H1 (cell line): ENCODE data around the gene TRIOBP. TPM values are rescaled to one million over a fixed set of nuclear protein-coding genes. Genes with fewer than 3 reads are reported as not detected.

Source experiments
- CTCF ChIA-PET: fragments of 300-600 bp; sonication (Branson Sonifier 250); formaldehyde crosslinking; loops from one replicate; lab custom pipeline; 2021; ENCODE audit not compliant: partially characterized antibody; lab: Charles Lee
- POLR2A ChIA-PET: fragments of 300-600 bp; sonication (Branson Sonifier 250); formaldehyde crosslinking; loops from one replicate; lab custom pipeline; 2021; ENCODE audit warnings: inconsistent platforms; ENCODE audit not compliant: partially characterized antibody; lab: Charles Lee
- DNase-seq, 2 experiments: peaks; one replicate each; pipeline versions ENCODE4 v3.0.0 to v3.0.0-alpha.2; 2010 to 2022; ENCODE audit warnings: low spot score in 2 of 2, low read depth in 1 of 2, mixed read lengths in 1 of 2
- FAIRE-seq: peaks from 2 replicates; lab custom pipeline; 2011; peaks lifted over from hg19 to GRCh38; lab: Jason Lieb, UNC
- H2AFZ ChIP-seq: 2 replicates; pipeline ENCODE4 v1.8.1; 2012; ENCODE audit warnings: low read length, inconsistent platforms
- H2AK5ac ChIP-seq: 2 replicates; pipeline ENCODE4 v1.6.1; 2013; ENCODE audit warnings: low read depth, low read length
- H2BK120ac ChIP-seq: replicated peaks from 2 replicates; pipeline ENCODE3; 2013; ENCODE audit warnings: low read depth, low read length, inconsistent platforms
- H2BK12ac ChIP-seq: 2 replicates; pipeline ENCODE4 v1.6.1; 2013; ENCODE audit warnings: low read depth, low read length
- H2BK15ac ChIP-seq: 2 replicates; pipeline ENCODE4 v1.6.1; 2013; ENCODE audit warnings: low read length
- H2BK20ac ChIP-seq: 2 replicates; pipeline ENCODE4 v1.6.1; 2013; ENCODE audit warnings: low read length
- H2BK5ac ChIP-seq: 2 replicates; pipeline ENCODE4 v1.6.1; 2013; ENCODE audit warnings: low read depth, low read length
- H3K14ac ChIP-seq: 2 replicates; pipeline ENCODE4 v1.6.1; 2013; ENCODE audit warnings: inconsistent platforms; ENCODE audit not compliant: insufficient read length
- H3K18ac ChIP-seq: 2 replicates; pipeline ENCODE4 v1.6.1; 2013; ENCODE audit warnings: low read length; ENCODE audit errors: extremely low read depth
- H3K23ac ChIP-seq: 2 replicates; pipeline ENCODE4 v1.6.1; 2013; ENCODE audit warnings: inconsistent platforms; ENCODE audit not compliant: insufficient read length
- H3K23me2 ChIP-seq: 2 replicates; pipeline ENCODE4 v1.6.1; 2013; ENCODE audit warnings: low read depth, low read length
- H3K27ac ChIP-seq: 2 replicates; pipeline ENCODE4 v1.6.1; 2011; ENCODE audit warnings: low read depth, low read length, inconsistent platforms
- H3K27me3 ChIP-seq, 4 experiments: replicated peaks in 1 of 4; 1 replicate in 1 of 4; 2 replicates in 3 of 4; pipeline versions ENCODE4 v1.6.1 to v1.8.1; 2011 to 2013; ENCODE audit warnings: low read length in 3 of 4, mild to moderate bottlenecking in 3 of 4, inconsistent platforms in 2 of 4, mixed read lengths in 2 of 4, moderate library complexity in 1 of 4; ENCODE audit not compliant: control insufficient read depth in 3 of 4, insufficient read depth in 3 of 4; ENCODE audit errors: extremely low read depth in 1 of 4
- H3K36me3 ChIP-seq, 4 experiments: 2 replicates each; pipeline versions ENCODE4 v1.6.1 to v1.8.1; 2011 to 2013; ENCODE audit warnings: mild to moderate bottlenecking in 4 of 4, low read length in 3 of 4, moderate library complexity in 2 of 4, control low read depth in 1 of 4, inconsistent platforms in 1 of 4; ENCODE audit not compliant: insufficient read depth in 4 of 4, control insufficient read depth in 2 of 4
- H3K4ac ChIP-seq: replicated peaks from 2 replicates; pipeline ENCODE3; 2013; ENCODE audit warnings: low read length, low read depth, mixed read lengths, inconsistent platforms; ENCODE audit not compliant: insufficient read length
- H3K4me1 ChIP-seq, 4 experiments: replicated peaks in 1 of 4; 1 replicate in 1 of 4; 2 replicates in 3 of 4; pipeline versions ENCODE4 v1.6.1 to v1.8.1; 2011 to 2013; ENCODE audit warnings: low read length in 3 of 4, inconsistent platforms in 2 of 4, mixed read lengths in 1 of 4; ENCODE audit not compliant: insufficient read depth in 4 of 4, control insufficient read depth in 3 of 4
- H3K4me2 ChIP-seq, 2 experiments: 2 replicates each; pipeline versions ENCODE4 v1.6.1 to v1.8.1; 2011 to 2013; ENCODE audit warnings: low read depth in 2 of 2, low read length in 2 of 2, control low read depth in 1 of 2, inconsistent platforms in 1 of 2, mild to moderate bottlenecking in 1 of 2; ENCODE audit not compliant: insufficient read depth in 1 of 2
- H3K4me3 ChIP-seq, 4 experiments: fragments of 200-600, 300-600 bp in 1 of 4; sonication (generic), shearing (Covaris generic), sonication (Bioruptor Twin) in 1 of 4; 2 replicates each; pipeline versions ENCODE4 v1.5.1 to v1.8.1; 2011 to 2016; ENCODE audit warnings: low read length in 4 of 4, low read depth in 3 of 4, control low read depth in 2 of 4, inconsistent platforms in 2 of 4, mild to moderate bottlenecking in 2 of 4, mixed read lengths in 1 of 4, moderate library complexity in 1 of 4; ENCODE audit not compliant: insufficient read depth in 2 of 4; ENCODE audit errors: extremely low read depth in 1 of 4
- H3K56ac ChIP-seq: replicated peaks from 2 replicates; pipeline ENCODE3; 2013; ENCODE audit warnings: low read depth, mild to moderate bottlenecking, mixed read lengths, low read length, inconsistent platforms; ENCODE audit not compliant: insufficient read length
- H3K79me1 ChIP-seq: 2 replicates; pipeline ENCODE4 v1.6.1; 2013; ENCODE audit warnings: low read depth, low read length, control low read depth
- H3K79me2 ChIP-seq, 2 experiments: 2 replicates each; pipeline versions ENCODE4 v1.6.1 to v1.8.1; 2012 to 2013; ENCODE audit warnings: low read length in 2 of 2, mild to moderate bottlenecking in 2 of 2, inconsistent platforms in 1 of 2; ENCODE audit not compliant: insufficient read depth in 2 of 2, control insufficient read depth in 1 of 2
- H3K9ac ChIP-seq, 4 experiments: replicated peaks in 1 of 4; 1 replicate in 1 of 4; 2 replicates in 3 of 4; pipeline versions ENCODE4 v1.6.1 to v1.8.1; 2011 to 2013; ENCODE audit warnings: low read depth in 3 of 4, low read length in 3 of 4, control low read depth in 2 of 4, mild to moderate bottlenecking in 2 of 4, moderate library complexity in 2 of 4, inconsistent platforms in 1 of 4; ENCODE audit errors: extremely low read depth in 1 of 4
- H3K9me3 ChIP-seq, 2 experiments: 2 replicates each; pipeline versions ENCODE4 v1.6.1 to v1.8.1; 2012 to 2013; ENCODE audit warnings: mild to moderate bottlenecking in 2 of 2, moderate library complexity in 2 of 2, control low read depth in 1 of 2, inconsistent platforms in 1 of 2, low read depth in 1 of 2, low read length in 1 of 2, mixed read lengths in 1 of 2; ENCODE audit not compliant: insufficient read depth in 2 of 2
- H4K20me1 ChIP-seq, 2 experiments: replicated peaks in 1 of 2; 2 replicates each; pipeline versions ENCODE3 to v1.8.1; 2011 to 2013; ENCODE audit warnings: inconsistent platforms in 2 of 2, low read length in 2 of 2, mild to moderate bottlenecking in 1 of 2; ENCODE audit not compliant: insufficient read depth in 2 of 2, control insufficient read depth in 1 of 2
- H4K5ac ChIP-seq: 2 replicates; pipeline ENCODE4 v1.6.1; 2013; ENCODE audit warnings: low read length, low read depth, mixed read lengths, inconsistent platforms; ENCODE audit not compliant: insufficient read length
- H4K8ac ChIP-seq: 2 replicates; pipeline ENCODE4 v1.8.0; 2013; ENCODE audit warnings: mild to moderate bottlenecking, moderate library complexity, low read length, inconsistent platforms; ENCODE audit not compliant: insufficient read depth; ENCODE audit errors: extremely low read depth
- H4K91ac ChIP-seq: replicated peaks from 2 replicates; pipeline ENCODE3; 2013; ENCODE audit warnings: low read length, mixed read lengths, inconsistent platforms; ENCODE audit not compliant: insufficient read length
- HDAC2 ChIP-seq, 2 experiments: fragments of 300-600 bp in 1 of 2; sonication (generic) in 1 of 2; IDR thresholded peaks; 2 replicates each; pipeline ENCODE4 v1.6.1; 2011 to 2012; ENCODE audit warnings: low read depth in 2 of 2, low read length in 2 of 2, mild to moderate bottlenecking in 2 of 2, moderate library complexity in 2 of 2, borderline replicate concordance in 1 of 2, inconsistent platforms in 1 of 2
- KDM4A ChIP-seq: IDR thresholded peaks from one replicate; pipeline ENCODE4 v1.7.1; 2012; ENCODE audit warnings: low read depth, mild to moderate bottlenecking, moderate library complexity, low read length, inconsistent platforms; ENCODE audit not compliant: severe bottlenecking
- NRF1 ChIP-seq: IDR thresholded peaks from 2 replicates; pipeline ENCODE4 v1.6.1; 2011; ENCODE audit warnings: mild to moderate bottlenecking, low read depth, low read length, improper control_type of control experiment
- RNF2 ChIP-seq: fragments of 200-900, 300-1000 bp; sonication (generic); IDR thresholded peaks from 2 replicates; pipeline ENCODE4 v1.7.1; 2016; ENCODE audit warnings: borderline replicate concordance, low read depth, mild to moderate bottlenecking, antibody characterized with exemption, low read length; ENCODE audit not compliant: poor library complexity, severe bottlenecking; ENCODE audit errors: missing control alignments
- RXRA ChIP-seq: IDR thresholded peaks from 2 replicates; pipeline ENCODE4 v1.6.1; 2011; ENCODE audit warnings: low read depth, mild to moderate bottlenecking, low read length, moderate library complexity; ENCODE audit not compliant: insufficient read depth
- SIRT6 ChIP-seq: IDR thresholded peaks from one replicate; pipeline ENCODE4 v1.7.1; 2012; ENCODE audit warnings: low read length, inconsistent platforms
- SIX5 ChIP-seq: IDR thresholded peaks from 2 replicates; pipeline ENCODE4 v1.6.1; 2011; ENCODE audit warnings: mild to moderate bottlenecking, low read depth, low read length
- WGBS, 2 experiments: shearing (Covaris generic) in 1 of 2; methylation state at CpG; one replicate each; pipeline versions ENCODE4 v1.1.6 to v1.1.7; 2013 to 2015; ENCODE audit warnings: low lambda C conversion rate in 2 of 2, mixed read lengths in 2 of 2, inconsistent platforms in 1 of 2, low coverage in 1 of 2, missing lambda C conversion rate in 1 of 2; ENCODE audit not compliant: insufficient replicate concordance in 2 of 2, insufficient coverage in 1 of 2, insufficient read length in 1 of 2; ENCODE audit errors: extremely low coverage in 1 of 2, missing lambda C conversion rate in 1 of 2; 5-methylcytosine and 5-hydroxymethylcytosine counted together
- polyA plus RNA-seq, 7 experiments: library from polyadenylated mRNA; depleted of rRNA in 3 of 7; stranded (reverse) in 5 of 7; unstranded in 2 of 7; fragments of >200 nt in 5 of 7; fragments of 200-250 nt in 2 of 7; gene quantifications; 1 replicate in 5 of 7; 2 replicates in 1 of 7; 4 replicates in 1 of 7; pipeline versions ENCODE4 v1.2.1 to v1.2.3, GENCODE V29; 2011 to 2013; ENCODE audit warnings: missing spikeins in 2 of 7, mixed read lengths in 2 of 7
- total RNA-seq: library from RNA; stranded (reverse); fragmentation: NEBNext Ultra II Directional; extraction: Animal tissue kit (Norgen Biotek cat#: 25700); gene quantifications from 2 replicates; pipeline ENCODE4 v1.2.1, GENCODE V29; 2021
- TF ChIP-seq, protein P1 (sequence below): IDR thresholded peaks from 2 replicates; pipeline ENCODE4 v1.6.1; 2012; ENCODE audit warnings: inconsistent platforms

Gene TRIOBP
- total and polyA plus RNA-seq, 2 of the 8 experiments (the other 6 are each of a cell fraction or from before 2014, with no cell fraction given): 18.2 to 27.3 TPM

DNA sequence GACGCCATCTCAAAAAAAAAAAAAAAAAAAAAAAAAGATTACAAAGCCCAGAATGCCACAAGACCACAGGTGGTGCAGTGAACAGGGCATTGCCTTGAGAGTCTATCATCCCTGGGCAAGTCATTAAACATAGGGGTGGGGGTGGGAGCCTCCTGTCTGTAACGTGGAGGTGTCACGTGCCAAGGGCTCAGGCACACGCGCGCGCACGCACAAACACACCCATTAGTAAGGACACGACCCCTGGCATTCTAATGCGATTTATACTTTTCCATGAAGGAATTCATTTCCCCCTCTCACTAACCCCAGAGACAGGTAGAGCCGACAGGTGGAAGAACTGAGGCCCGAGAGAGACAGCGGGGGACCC is 105.1 kb downstream of the TRIOBP start:
- Histone ChIP-seq H3K9ac (no peak overlapping the region), H2BK15ac (no peak overlapping the region), H3K23me2 (peaks cover 40% of the 10 kb centered on the region), H4K5ac (no peak overlapping the region), H3K27ac (no peak overlapping the region), H2BK20ac (no peak overlapping the region), H3K79me2 (peaks cover 0 to 7% of the 10 kb centered on the region in 2 experiments; a peak in 1 of 4 replicates), H3K23ac (no peak overlapping the region), H2BK120ac (no peak overlapping the region), H3K18ac (no peak overlapping the region; the same call in 1 of the 2 replicates), H3K36me3 (no peaks in the 10 kb centered on the region), H2BK12ac (no peak overlapping the region), H3K56ac (no peak overlapping the region), H3K14ac (no peak overlapping the region), H3K4me2 (peak overlapping the region; percentile 91 to 94), H3K4ac (no peak overlapping the region), H3K4me1 (peaks cover 0 to 22% (median 19%) of the 10 kb centered on the region in 4 experiments; a peak in 6 of 7 replicates), H3K79me1 (peaks cover 3% of the 10 kb centered on the region), H3K27me3 (peaks cover 3 to 33% (median 27%) of the 10 kb centered on the region in 4 experiments), H4K20me1 (peaks cover 0 to 2% of the 10 kb centered on the region in 2 experiments), H2AK5ac (no peak overlapping the region), H3K9me3 (no peaks in the 10 kb centered on the region), H2BK5ac (no peak overlapping the region), H3K4me3 (peak overlapping the region; percentile 79 to 91 (median 86)), H2AFZ (peak overlapping the region; percentile 66; the same call in 1 of the 2 replicates), H4K91ac (no peak overlapping the region), H4K8ac (no peak overlapping the region; the same call in 1 of the 2 replicates)
- DNase-seq: no peak
- no peak for FAIRE-seq
- CTCF ChIA-PET: interaction anchor here (1.0 to 2.7 kb wide), 3 partner anchors 10 to 19 kb away, joined by 4 to 8 read pairs (median 4); no protein-coding TSS in a partner anchor
- no peak for TF ChIP-seq SIRT6
- TF ChIP-seq NRF1: no peak
- no peak for TF ChIP-seq SIX5
- TF ChIP-seq, protein P1, sequence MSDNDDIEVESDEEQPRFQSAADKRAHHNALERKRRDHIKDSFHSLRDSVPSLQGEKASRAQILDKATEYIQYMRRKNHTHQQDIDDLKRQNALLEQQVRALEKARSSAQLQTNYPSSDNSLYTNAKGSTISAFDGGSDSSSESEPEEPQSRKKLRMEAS: no peak; the same call in 1 of the 2 replicates
- no peak for TF ChIP-seq RXRA
- no peak for TF ChIP-seq KDM4A
- TF ChIP-seq HDAC2 (IDR thresholded peaks at IDR 0.05; ENCODE audit: borderline replicate concordance in 1 of 2, low read depth in 2 of 2, low read length in 2 of 2): 0 out of 4 replicates have a peak, but pooled peaks of 1 of the 2 experiments have one; percentile 3
- TF ChIP-seq RNF2: no peak
- WGBS, 2 experiments: 5% methylated on average over 12 of the region's 13 CpGs; no CpG with 5 or more reads in 1 of the 2 experiments
- POLR2A ChIA-PET: interaction anchor here (0.6 to 8.8 kb wide), 8 partner anchors 10 to 389 kb away, joined by 3 to 142 read pairs (median 6); partner anchors contain the start of genes GALR3 and GGA1
